PC-9 (cell line): ENCODE data around the gene PIGZ. TPM values are rescaled to one million over a fixed set of nuclear protein-coding genes. Genes with fewer than 3 reads are reported as not detected.

Source experiments
- BruUV-seq: library from RNA; stranded (reverse); fragments of 400-500 nt; replicated peaks from 2 replicates; lab custom pipeline; 2021; lab: Mats Ljungman, UMichigan
- CTCF ChIA-PET: fragments of 300-600 bp; sonication (Branson Sonifier 250); formaldehyde crosslinking; loops from one replicate; lab custom pipeline; 2022; ENCODE audit warnings: antibody characterized with exemption; lab: Charles Lee
- POLR2A ChIA-PET: fragments of 300-600 bp; sonication (Branson Sonifier 250); formaldehyde crosslinking; loops from one replicate; lab custom pipeline; 2022; ENCODE audit warnings: antibody characterized with exemption; ENCODE audit not compliant: unreplicated experiment; lab: Charles Lee
- DNase-seq, 2 experiments: peaks; one replicate each; pipeline versions ENCODE4 v3.0.0 to v3.0.0-alpha.2; 2015 to 2022; ENCODE audit warnings: mixed read lengths in 1 of 2
- H2AFZ ChIP-seq: fragments of 200-600 bp; sonication (generic); 2 replicates; pipeline ENCODE4 v1.8.1; 2017; ENCODE audit warnings: antibody characterized with exemption
- H3F3A ChIP-seq: fragments of 200-600 bp; sonication (generic); 2 replicates; pipeline ENCODE4 v1.8.1; 2017; ENCODE audit warnings: antibody characterized with exemption, mild to moderate bottlenecking, low read depth; ENCODE audit not compliant: insufficient read depth
- H3K27ac ChIP-seq: fragments of 200-600 bp; sonication (generic); 2 replicates; pipeline ENCODE4 v1.6.1; 2016; ENCODE audit warnings: mixed run types
- H3K27me3 ChIP-seq: fragments of 200-600 bp; sonication (generic); 2 replicates; pipeline ENCODE4 v1.6.1; 2016; ENCODE audit warnings: low read depth, mixed run types; ENCODE audit not compliant: insufficient read depth
- H3K36me3 ChIP-seq: fragments of 200-600 bp; sonication (generic); 2 replicates; pipeline ENCODE4 v1.6.1; 2016; ENCODE audit warnings: low read depth, mixed run types
- H3K4me1 ChIP-seq: fragments of 200-600 bp; sonication (generic); replicated peaks from 2 replicates; pipeline ENCODE4 v1.6.1; 2016; ENCODE audit warnings: mixed run types; ENCODE audit not compliant: insufficient read depth
- H3K4me2 ChIP-seq: fragments of 200-600 bp; sonication (generic); 2 replicates; pipeline ENCODE4 v1.6.1; 2017; ENCODE audit warnings: mixed run types
- H3K4me3 ChIP-seq: fragments of 200-600 bp; sonication (generic); 2 replicates; pipeline ENCODE4 v1.6.1; 2016; ENCODE audit warnings: mixed run types
- H3K79me2 ChIP-seq: fragments of 200-600 bp; sonication (generic); 2 replicates; pipeline ENCODE4 v1.6.1; 2017; ENCODE audit warnings: low read depth, mixed run types
- H3K9me2 ChIP-seq: fragments of 200-600 bp; sonication (generic); 2 replicates; pipeline ENCODE4 v1.8.1; 2017; ENCODE audit warnings: mild to moderate bottlenecking; ENCODE audit not compliant: insufficient read depth
- H3K9me3 ChIP-seq: fragments of 200-600 bp; sonication (generic); 2 replicates; pipeline ENCODE4 v1.8.1; 2016; ENCODE audit warnings: low read depth; ENCODE audit not compliant: insufficient read depth
- H4K20me1 ChIP-seq: fragments of 200-600 bp; sonication (generic); 2 replicates; pipeline ENCODE4 v1.8.1; 2017; ENCODE audit not compliant: insufficient read depth
- CTCF ChIP-seq: fragments of 200-600 bp; sonication (generic); conservative IDR thresholded peaks from 2 replicates; pipeline ENCODE4 v1.6.1; 2017; ENCODE audit warnings: mixed run types, antibody characterized with exemption, mild to moderate bottlenecking, moderate library complexity
- EZH2 ChIP-seq: fragments of 200-600 bp; sonication (generic); IDR thresholded peaks from 2 replicates; pipeline ENCODE4 v1.8.0; 2017; ENCODE audit warnings: antibody characterized with exemption, low read depth
- intact Hi-C: fragments of 100-400 bp; cut with micrococcal nuclease; formaldehyde crosslinking; loops from one replicate; pipeline ENCODE4 v1.10.0; 2022; ENCODE audit not compliant: unreplicated experiment
- total RNA-seq: library from RNA; stranded (reverse); gene quantifications from 2 replicates; pipeline ENCODE4 v1.2.3, GENCODE V29; 2021

PIGZ gene
- total RNA-seq, 1 experiment from 2014 or later, result 2.1 TPM

GRCh38 chr3:196983186-196983585, 14.6 kb upstream of the PIGZ start:
- Histone ChIP-seq H3K36me3 (no peaks in the 10 kb centered on the region), H3K27ac (no peak overlapping the region), H3F3A (no peaks in the 10 kb centered on the region), H3K4me2 (no peak overlapping the region), H3K4me3 (no peak overlapping the region), H3K4me1 (no peaks in the 10 kb centered on the region), H2AFZ (no peak overlapping the region), H3K9me2 (no peaks in the 10 kb centered on the region), H3K27me3 (no peaks in the 10 kb centered on the region), H3K9me3 (peaks cover 10% of the 10 kb centered on the region; the same call in 1 of the 2 replicates), H3K79me2 (no peaks in the 10 kb centered on the region), H4K20me1 (no peaks in the 10 kb centered on the region)
- POLR2A ChIA-PET, result no interaction called here
- TF ChIP-seq EZH2 (no peak), CTCF (no peak)
- CTCF ChIA-PET, result no interaction called here
- BruUV-seq, result no TSS peak
- DNase-seq, result no peak
- intact Hi-C loops, result no loop called here

GRCh38 chr3:196981657-196982056, 13.0 kb upstream of the PIGZ start:
- intact Hi-C loops, result no loop called here
- Histone ChIP-seq H3K4me3 (no peak overlapping the region), H2AFZ (no peak overlapping the region), H3K9me3 (peaks cover 10% of the 10 kb centered on the region; the same call in 1 of the 2 replicates), H3K4me2 (no peak overlapping the region), H3K27ac (no peak overlapping the region), H3K79me2 (no peaks in the 10 kb centered on the region), H3K4me1 (no peaks in the 10 kb centered on the region), H4K20me1 (no peaks in the 10 kb centered on the region), H3K36me3 (no peaks in the 10 kb centered on the region), H3F3A (no peaks in the 10 kb centered on the region), H3K27me3 (no peaks in the 10 kb centered on the region), H3K9me2 (no peaks in the 10 kb centered on the region)
- no peak for DNase-seq
- BruUV-seq, result no TSS peak
- TF ChIP-seq EZH2 (no peak), CTCF (no peak)
- ChIA-PET CTCF (no interaction called here), POLR2A (no interaction called here)

GRCh38 chr3:196979545-196979944, 10.9 kb upstream of the PIGZ start:
- Histone ChIP-seq H3K9me3 (peaks cover 10% of the 10 kb centered on the region; the same call in 1 of the 2 replicates), H3K4me2 (no peak overlapping the region), H3K4me1 (no peaks in the 10 kb centered on the region), H3K9me2 (no peaks in the 10 kb centered on the region), H3F3A (no peaks in the 10 kb centered on the region), H3K79me2 (no peaks in the 10 kb centered on the region), H3K4me3 (no peak overlapping the region), H3K27ac (no peak overlapping the region), H2AFZ (peak overlapping the region; percentile 9; the same call in 1 of the 2 replicates), H4K20me1 (no peaks in the 10 kb centered on the region), H3K27me3 (no peaks in the 10 kb centered on the region), H3K36me3 (no peaks in the 10 kb centered on the region)
- TF ChIP-seq EZH2 (no peak), CTCF (no peak)
- DNase-seq, result no peak
- BruUV-seq, result no TSS peak
- ChIA-PET POLR2A (no interaction called here), CTCF (no interaction called here)
- intact Hi-C loops, result loop anchor here (2.0 kb wide), 2 partner anchors 49 to 207 kb away; partner anchors contain the start of gene MELTF
